ENCODE measurements around the gene LCLAT1. TPM values are rescaled to one million over a fixed set of nuclear protein-coding genes. Genes with fewer than 3 reads are reported as not detected.

Gene LCLAT1
- total RNA-seq, 1 experiment from 2014 or later = 32.9 TPM

GRCh38 chr2:30664761-30665358 is 217.8 kb downstream of the LCLAT1 start:
- H3K4me3 Mint-ChIP-seq = no peak overlapping the region

More at GRCh38 chr2:30664761-30665358, 217.8 kb downstream of the LCLAT1 start:
- H4K8ac ChIP-seq (replicated peaks; ENCODE audit: insufficient read length, low read depth, low read length) = no peak overlapping the region
- H2AK5ac ChIP-seq (ENCODE audit: insufficient read length, low read length) = no peak overlapping the region
- no peak overlapping the region for H2BK15ac ChIP-seq (ENCODE audit: low read depth, low read length)
- no peak overlapping the region for H2BK20ac ChIP-seq (ENCODE audit: low read depth, low read length, poor library complexity, severe bottlenecking)
- TF ChIP-seq, protein P1, sequence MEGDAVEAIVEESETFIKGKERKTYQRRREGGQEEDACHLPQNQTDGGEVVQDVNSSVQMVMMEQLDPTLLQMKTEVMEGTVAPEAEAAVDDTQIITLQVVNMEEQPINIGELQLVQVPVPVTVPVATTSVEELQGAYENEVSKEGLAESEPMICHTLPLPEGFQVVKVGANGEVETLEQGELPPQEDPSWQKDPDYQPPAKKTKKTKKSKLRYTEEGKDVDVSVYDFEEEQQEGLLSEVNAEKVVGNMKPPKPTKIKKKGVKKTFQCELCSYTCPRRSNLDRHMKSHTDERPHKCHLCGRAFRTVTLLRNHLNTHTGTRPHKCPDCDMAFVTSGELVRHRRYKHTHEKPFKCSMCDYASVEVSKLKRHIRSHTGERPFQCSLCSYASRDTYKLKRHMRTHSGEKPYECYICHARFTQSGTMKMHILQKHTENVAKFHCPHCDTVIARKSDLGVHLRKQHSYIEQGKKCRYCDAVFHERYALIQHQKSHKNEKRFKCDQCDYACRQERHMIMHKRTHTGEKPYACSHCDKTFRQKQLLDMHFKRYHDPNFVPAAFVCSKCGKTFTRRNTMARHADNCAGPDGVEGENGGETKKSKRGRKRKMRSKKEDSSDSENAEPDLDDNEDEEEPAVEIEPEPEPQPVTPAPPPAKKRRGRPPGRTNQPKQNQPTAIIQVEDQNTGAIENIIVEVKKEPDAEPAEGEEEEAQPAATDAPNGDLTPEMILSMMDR (conservative IDR thresholded peaks at IDR 0.05) = no peak
- H3K23me2 ChIP-seq (ENCODE audit: insufficient read length, low read depth, low read length, poor library complexity, severe bottlenecking) = no peaks in the 10 kb centered on the region
- no peak overlapping the region for H3K4ac ChIP-seq (ENCODE audit: low read depth, low read length)
- H3K9ac ChIP-seq (ENCODE audit: extremely low read depth, insufficient read length, low read length) = no peak overlapping the region
- H3T11ph ChIP-seq (ENCODE audit: low read length) = no peak overlapping the region
- H3K23ac ChIP-seq (ENCODE audit: insufficient read length, low read depth, low read length) = no peak overlapping the region
- Mint-ChIP-seq H3K9me3 (peaks cover 18 to 20% of the 10 kb centered on the region in 2 experiments), H3K36me3 (ENCODE audit: insufficient read depth in 1 of 3, low read depth in 3 of 3) (peaks cover 2 to 25% (median 14%) of the 10 kb centered on the region in 3 experiments; a peak in 6 of 7 replicates), H3K4me1 (no peaks in the 10 kb centered on the region), H3K27me3 (ENCODE audit: low read depth) (peaks cover 4% of the 10 kb centered on the region; the same call in 1 of the 2 replicates), H3K27ac (no peak overlapping the region)
- H3K79me1 ChIP-seq (ENCODE audit: insufficient read depth, low read depth, low read length, poor library complexity, severe bottlenecking) = no peaks in the 10 kb centered on the region
- no peaks in the 10 kb centered on the region for H4K20me1 ChIP-seq (ENCODE audit: control insufficient read depth, insufficient read depth, insufficient read length)
- H3K56ac ChIP-seq (ENCODE audit: insufficient read length, low read depth, low read length) = no peak overlapping the region
- H3K9me3 ChIP-seq (ENCODE audit: control insufficient read depth, low read depth, low read length) = no peaks in the 10 kb centered on the region
- WGBS (ENCODE audit: extremely low coverage, insufficient read length, low lambda C conversion rate) = no CpG with 5 or more reads among the region's 8 CpGs
- H3K4me2 ChIP-seq (ENCODE audit: insufficient read depth, insufficient read length, low read length) = no peak overlapping the region
- H3K4me1 ChIP-seq (ENCODE audit: insufficient read depth, low read length) = no peaks in the 10 kb centered on the region
- no peak overlapping the region for H2AFZ ChIP-seq (ENCODE audit: low read length)
- H3K14ac ChIP-seq (ENCODE audit: insufficient read depth, low read length) = no peak overlapping the region
- no peak overlapping the region for H2BK5ac ChIP-seq (ENCODE audit: insufficient read length, low read length)
- DNase-seq = peak; percentile 15
- no peak overlapping the region for H3K27ac ChIP-seq (ENCODE audit: insufficient read length, low read depth, low read length)
- no peak overlapping the region for H3K18ac ChIP-seq (ENCODE audit: insufficient read length, low read depth, low read length)
- no peak overlapping the region for H4K5ac ChIP-seq (ENCODE audit: insufficient read length, low read depth, low read length)
- no peaks in the 10 kb centered on the region for H3K27me3 ChIP-seq (ENCODE audit: insufficient read depth, low read length)
- no peaks in the 10 kb centered on the region for H3K79me2 ChIP-seq (ENCODE audit: insufficient read depth, low read length)
- no peak overlapping the region for H2BK120ac ChIP-seq (ENCODE audit: low read depth, low read length, poor library complexity, severe bottlenecking)
- no peak overlapping the region for H2BK12ac ChIP-seq (ENCODE audit: insufficient read length, low read depth, low read length)
- H4K91ac ChIP-seq (ENCODE audit: insufficient read length, low read depth, low read length) = no peak overlapping the region

Data from H9 (cell line).